A549 (cell line): Measurements from ENCODE around the gene EEFSEC.

Source experiments
- POLR2A ChIP-seq: IDR thresholded peaks from 2 replicates; pipeline ENCODE4 v1.6.1; 2012; ENCODE audit warnings: mild to moderate bottlenecking, low read length
- RAD21 ChIP-seq, 2 experiments: fragments of >200 bp in 1 of 2; sonication (Bioruptor Twin) in 1 of 2; formaldehyde crosslinking in 1 of 2; IDR thresholded peaks in 1 of 2; conservative IDR thresholded peaks in 1 of 2; 2 replicates in 1 of 2; 3 replicates in 1 of 2; pipeline ENCODE4 v1.6.1; 2012 to 2018; ENCODE audit warnings: inconsistent platforms in 1 of 2
- TF ChIP-seq, protein P1 (sequence below): fragments of >200 bp; sonication (Bioruptor Twin); formaldehyde crosslinking; IDR thresholded peaks from 3 replicates; pipeline ENCODE4 v1.5.1; 2016

DNA sequence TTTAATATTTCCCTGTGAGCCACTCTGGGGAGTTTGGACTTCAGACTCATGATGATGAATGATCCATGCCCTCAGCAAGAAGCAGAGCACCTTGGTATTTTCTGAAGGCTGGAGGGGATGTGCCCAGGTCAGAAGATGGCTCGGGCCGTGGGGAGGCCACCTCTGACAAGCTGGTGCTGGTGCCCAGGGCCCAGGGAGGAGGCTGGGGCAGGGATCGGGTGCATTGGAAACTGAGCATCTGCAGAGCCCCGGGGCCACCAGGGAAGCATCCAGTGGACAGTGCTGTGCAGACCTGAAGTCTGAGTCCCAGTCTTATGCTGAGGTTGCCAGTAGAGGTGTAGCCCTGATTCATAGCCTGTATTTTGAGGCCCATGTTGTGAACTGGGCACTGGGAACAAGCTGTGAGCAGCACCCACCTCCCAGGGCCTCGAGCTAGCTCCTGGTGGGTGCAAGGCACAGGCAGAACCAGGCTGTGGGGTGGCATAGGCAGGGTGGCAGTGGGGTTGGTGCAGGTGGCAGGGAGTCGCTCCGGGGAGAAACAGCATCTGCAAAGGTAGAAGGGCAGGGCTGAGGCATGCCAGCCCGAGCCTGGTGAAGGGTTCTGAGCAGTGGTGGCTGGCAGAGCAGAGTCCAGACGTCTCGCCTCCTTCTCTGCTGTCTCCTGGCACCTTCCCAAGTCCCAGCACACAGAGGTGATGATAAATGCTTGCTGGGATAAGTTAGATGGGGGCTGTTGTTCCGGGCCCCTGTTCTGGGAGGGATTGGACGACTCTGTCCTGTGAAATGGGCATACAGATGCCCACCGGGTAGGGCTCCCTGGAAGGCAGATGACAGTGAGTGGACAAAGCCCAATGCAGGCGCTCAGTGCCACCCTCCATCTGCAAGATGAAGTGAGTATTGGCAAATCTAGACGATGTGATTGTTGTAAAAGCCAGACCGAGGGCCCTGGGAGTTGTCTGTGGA lies 302.8 kb downstream of the EEFSEC start:
- TF ChIP-seq RAD21 (conservative IDR thresholded peaks at IDR 0.05 in 1 of 2, IDR thresholded peaks at IDR 0.05 in 1 of 2) (no peak), POLR2A (no peak)
- TF ChIP-seq, protein P1, sequence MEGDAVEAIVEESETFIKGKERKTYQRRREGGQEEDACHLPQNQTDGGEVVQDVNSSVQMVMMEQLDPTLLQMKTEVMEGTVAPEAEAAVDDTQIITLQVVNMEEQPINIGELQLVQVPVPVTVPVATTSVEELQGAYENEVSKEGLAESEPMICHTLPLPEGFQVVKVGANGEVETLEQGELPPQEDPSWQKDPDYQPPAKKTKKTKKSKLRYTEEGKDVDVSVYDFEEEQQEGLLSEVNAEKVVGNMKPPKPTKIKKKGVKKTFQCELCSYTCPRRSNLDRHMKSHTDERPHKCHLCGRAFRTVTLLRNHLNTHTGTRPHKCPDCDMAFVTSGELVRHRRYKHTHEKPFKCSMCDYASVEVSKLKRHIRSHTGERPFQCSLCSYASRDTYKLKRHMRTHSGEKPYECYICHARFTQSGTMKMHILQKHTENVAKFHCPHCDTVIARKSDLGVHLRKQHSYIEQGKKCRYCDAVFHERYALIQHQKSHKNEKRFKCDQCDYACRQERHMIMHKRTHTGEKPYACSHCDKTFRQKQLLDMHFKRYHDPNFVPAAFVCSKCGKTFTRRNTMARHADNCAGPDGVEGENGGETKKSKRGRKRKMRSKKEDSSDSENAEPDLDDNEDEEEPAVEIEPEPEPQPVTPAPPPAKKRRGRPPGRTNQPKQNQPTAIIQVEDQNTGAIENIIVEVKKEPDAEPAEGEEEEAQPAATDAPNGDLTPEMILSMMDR, result no peak
